Mesenchymal stem cell (in vitro differentiated cells and primary cell): Measurements from ENCODE around the gene PICALM.

Experiments
- DNase-seq: peaks from one replicate; pipeline ENCODE4 v3.0.0-alpha.2; 2013
- H2AFZ ChIP-seq: one replicate; pipeline ENCODE4 v1.6.1; 2013; ENCODE audit warnings: low read depth, mild to moderate bottlenecking, control low read depth, inconsistent platforms, low read length, moderate library complexity
- H2AK5ac ChIP-seq: 2 replicates; pipeline ENCODE4 v1.6.1; 2013; ENCODE audit warnings: low read length, moderate library complexity, mild to moderate bottlenecking, inconsistent platforms; ENCODE audit not compliant: severe bottlenecking
- H2BK120ac ChIP-seq: one replicate; pipeline ENCODE4 v1.6.1; 2013; ENCODE audit warnings: low read depth, mild to moderate bottlenecking, inconsistent platforms, low read length, moderate library complexity
- H2BK12ac ChIP-seq, 2 experiments: one replicate each; pipeline ENCODE4 v1.6.1; 2013; ENCODE audit warnings: inconsistent platforms in 2 of 2, low read length in 2 of 2, mild to moderate bottlenecking in 2 of 2, moderate library complexity in 2 of 2, control low read depth in 1 of 2
- H2BK15ac ChIP-seq: one replicate; pipeline ENCODE4 v1.6.1; 2013; ENCODE audit warnings: mild to moderate bottlenecking, low read depth, inconsistent platforms; ENCODE audit not compliant: poor library complexity, severe bottlenecking
- H2BK5ac ChIP-seq: 2 replicates; pipeline ENCODE4 v1.6.1; 2013; ENCODE audit warnings: low read depth, mild to moderate bottlenecking, low read length, control low read depth, inconsistent platforms; ENCODE audit not compliant: poor library complexity, severe bottlenecking
- H3K14ac ChIP-seq, 2 experiments: one replicate each; pipeline ENCODE4 v1.6.1; 2013; ENCODE audit warnings: inconsistent platforms in 2 of 2, low read length in 2 of 2, control low read depth in 1 of 2, mild to moderate bottlenecking in 1 of 2, moderate library complexity in 1 of 2
- H3K18ac ChIP-seq, 2 experiments: one replicate each; pipeline ENCODE4 v1.6.1; 2013; ENCODE audit warnings: inconsistent platforms in 2 of 2, low read length in 2 of 2, control low read depth in 1 of 2, low read depth in 1 of 2, mild to moderate bottlenecking in 1 of 2
- H3K23ac ChIP-seq, 2 experiments: one replicate each; pipeline ENCODE4 v1.6.1; 2013; ENCODE audit warnings: inconsistent platforms in 2 of 2, low read length in 2 of 2, mild to moderate bottlenecking in 2 of 2, moderate library complexity in 2 of 2, control low read depth in 1 of 2
- H3K27ac ChIP-seq: 2 replicates; pipeline ENCODE4 v1.5.1; 2013; ENCODE audit warnings: mild to moderate bottlenecking, moderate library complexity, low read length, control low read depth, inconsistent platforms; ENCODE audit not compliant: poor library complexity, severe bottlenecking
- H3K27me3 ChIP-seq, 2 experiments: 2 replicates each; pipeline versions ENCODE4 v1.6.1 to v1.7.0; 2013; ENCODE audit warnings: low read length in 2 of 2, mild to moderate bottlenecking in 2 of 2, moderate library complexity in 2 of 2, control low read depth in 1 of 2, inconsistent platforms in 1 of 2; ENCODE audit not compliant: control insufficient read depth in 1 of 2, insufficient read depth in 1 of 2
- H3K36me3 ChIP-seq, 2 experiments: 2 replicates each; pipeline versions ENCODE4 v1.6.1 to v1.7.0; 2013; ENCODE audit warnings: low read length in 2 of 2, control low read depth in 1 of 2, inconsistent platforms in 1 of 2, low read depth in 1 of 2, mild to moderate bottlenecking in 1 of 2; ENCODE audit not compliant: insufficient read depth in 2 of 2, control insufficient read depth in 1 of 2
- H3K4ac ChIP-seq, 2 experiments: one replicate each; pipeline ENCODE4 v1.6.1; 2013; ENCODE audit warnings: inconsistent platforms in 2 of 2, low read length in 2 of 2, mild to moderate bottlenecking in 2 of 2, moderate library complexity in 2 of 2, control low read depth in 1 of 2, low read depth in 1 of 2
- H3K4me1 ChIP-seq: 2 replicates; pipeline ENCODE4 v1.6.1; 2013; ENCODE audit warnings: low read depth, low read length, control low read depth; ENCODE audit not compliant: control insufficient read depth, insufficient read depth
- H3K4me2 ChIP-seq: 2 replicates; pipeline ENCODE4 v1.6.1; 2013; ENCODE audit warnings: low read length, mild to moderate bottlenecking, inconsistent platforms; ENCODE audit not compliant: poor library complexity, severe bottlenecking
- H3K4me3 ChIP-seq, 2 experiments: 2 replicates each; pipeline versions ENCODE4 v1.5.1 to v1.7.0; 2013; ENCODE audit warnings: low read length in 2 of 2, mild to moderate bottlenecking in 2 of 2, control low read depth in 1 of 2, low read depth in 1 of 2; ENCODE audit not compliant: insufficient read depth in 1 of 2
- H3K79me1 ChIP-seq: replicated peaks from 2 replicates; pipeline ENCODE4 v1.6.1; 2013; ENCODE audit warnings: mild to moderate bottlenecking, control low read depth, low read length, inconsistent platforms; ENCODE audit not compliant: poor library complexity, severe bottlenecking
- H3K9ac ChIP-seq: 2 replicates; pipeline ENCODE4 v1.7.0; 2013; ENCODE audit warnings: mild to moderate bottlenecking, low read length, moderate library complexity
- H3K9me3 ChIP-seq: 2 replicates; pipeline ENCODE4 v1.7.0; 2013; ENCODE audit warnings: mild to moderate bottlenecking, low read length; ENCODE audit not compliant: control insufficient read depth
- H4K8ac ChIP-seq: one replicate; pipeline ENCODE4 v1.6.1; 2013; ENCODE audit warnings: inconsistent platforms, mild to moderate bottlenecking, low read length, moderate library complexity
- H4K91ac ChIP-seq: one replicate; pipeline ENCODE4 v1.6.1; 2013; ENCODE audit warnings: mild to moderate bottlenecking, low read length, inconsistent platforms
- WGBS: methylation state at CpG from one replicate; pipeline ENCODE4 v1.1.7; 2013; ENCODE audit warnings: mixed read lengths; 5-methylcytosine and 5-hydroxymethylcytosine counted together

The PICALM gene

DNA sequence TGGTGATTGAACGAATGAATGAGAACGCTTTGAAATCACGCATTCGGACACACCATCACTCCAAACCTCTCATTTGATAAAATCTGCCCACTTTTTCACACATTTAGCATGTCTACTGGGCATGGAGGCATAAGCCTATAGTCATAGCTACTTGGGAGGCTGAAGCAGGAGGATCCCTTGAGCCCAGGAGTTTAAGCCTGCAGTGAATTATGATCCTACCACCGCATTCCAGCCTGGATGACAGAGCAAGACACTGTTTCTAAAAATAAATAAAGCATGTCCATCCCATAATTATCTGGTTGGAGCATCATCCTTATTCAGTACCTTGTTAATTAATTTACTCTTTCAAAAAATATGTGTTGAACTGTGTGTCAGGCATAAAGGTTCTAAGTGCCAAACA lies 3.3 kb upstream of the PICALM start:
- Histone ChIP-seq H3K14ac (no peak overlapping the region), H2AFZ (no peak overlapping the region), H2BK15ac (no peak overlapping the region), H3K4ac (no peak overlapping the region), H3K18ac (no peak overlapping the region), H3K4me3 (no peak overlapping the region), H3K27me3 (no peaks in the 10 kb centered on the region), H3K27ac (no peak overlapping the region), H3K79me1 (no peaks in the 10 kb centered on the region), H3K9ac (peak overlapping the region; percentile 34), H3K9me3 (no peaks in the 10 kb centered on the region), H3K4me2 (no peak overlapping the region), H2BK12ac (no peak overlapping the region), H3K36me3 (no peaks in the 10 kb centered on the region), H3K23ac (no peak overlapping the region), H3K4me1 (peaks cover 3% of the 10 kb centered on the region), H2BK120ac (no peak overlapping the region), H2BK5ac (no peak overlapping the region), H4K91ac (no peak overlapping the region), H2AK5ac (no peak overlapping the region), H4K8ac (no peak overlapping the region)
- WGBS: 90% methylated on average over 4 of the region's 5 CpGs
- no peak for DNase-seq

DNA sequence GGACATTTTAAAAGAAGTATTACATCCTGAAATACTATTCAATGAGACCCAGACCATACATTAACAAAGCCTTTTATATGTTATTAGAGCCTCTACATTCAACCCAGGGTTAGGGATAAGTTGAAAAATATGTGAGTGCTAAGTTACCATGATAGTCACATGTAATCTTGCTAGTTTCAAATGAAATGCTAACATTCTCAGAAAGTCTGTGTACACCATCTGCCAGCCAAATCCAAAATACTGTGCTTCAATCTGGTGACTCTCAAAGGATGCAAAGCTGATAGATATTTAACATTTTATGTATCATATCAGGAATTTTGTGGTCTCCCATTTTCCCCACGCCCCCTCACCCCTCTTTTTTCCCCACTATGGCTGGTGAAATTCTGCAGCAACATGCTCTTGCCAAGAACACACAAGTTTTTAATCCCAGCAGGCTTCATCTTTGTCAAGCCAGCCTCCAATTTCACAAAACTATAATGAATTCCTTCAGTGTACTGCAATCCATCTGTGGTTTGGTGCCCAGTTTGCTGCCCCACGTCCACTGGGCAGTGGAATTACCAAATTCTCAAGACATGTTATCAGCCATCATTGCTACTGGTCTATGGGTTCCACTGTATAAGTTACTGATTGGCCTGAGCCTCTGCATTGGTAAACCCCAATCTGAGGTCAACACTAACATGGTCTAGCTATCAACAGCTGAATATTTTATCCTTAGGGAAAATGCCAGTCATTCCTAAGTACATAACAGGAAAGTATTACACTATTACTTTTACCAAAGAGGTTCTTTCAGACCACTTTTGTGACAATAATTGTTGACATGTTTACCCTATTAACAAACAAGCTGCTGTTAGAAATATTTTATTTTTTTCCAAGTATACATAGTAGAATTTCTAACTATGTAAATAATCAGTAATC lies 1.5 kb upstream of the PICALM start:
- H4K91ac ChIP-seq: peak overlapping the region; percentile 43
- peak overlapping the region; percentile 98 for H3K9ac ChIP-seq
- peak overlapping the region; percentile 6 to 84 for H3K4ac ChIP-seq
- peak overlapping the region; percentile 86 for H4K8ac ChIP-seq
- peak overlapping the region; percentile 100 for H3K27ac ChIP-seq
- peak overlapping the region; percentile 16 to 71 for H2BK12ac ChIP-seq
- WGBS: 82% methylated on average over 2 of the region's 2 CpGs
- H3K79me1 ChIP-seq: no peaks in the 10 kb centered on the region
- no peak overlapping the region for H3K14ac ChIP-seq
- no peak overlapping the region for H3K4me2 ChIP-seq
- no peak overlapping the region for H3K23ac ChIP-seq
- H3K4me1 ChIP-seq: peaks cover 3% of the 10 kb centered on the region
- DNase-seq: no peak
- peak overlapping the region in 1 of 2 experiments; percentile 73 for H3K4me3 ChIP-seq
- peak overlapping the region; percentile 25 for H2AK5ac ChIP-seq
- peak overlapping the region; percentile 87 for H2BK15ac ChIP-seq
- peak overlapping the region; percentile 64 for H2BK120ac ChIP-seq
- peak overlapping the region; percentile 39 for H2BK5ac ChIP-seq
- H2AFZ ChIP-seq: no peak overlapping the region
- H3K36me3 ChIP-seq: no peaks in the 10 kb centered on the region
- H3K9me3 ChIP-seq: no peaks in the 10 kb centered on the region
- H3K18ac ChIP-seq: peak overlapping the region; percentile 5 to 83
- H3K27me3 ChIP-seq: no peaks in the 10 kb centered on the region

GRCh38 chr11:86069408-86070101 lies 671 bp upstream of the PICALM start:
- under 1% methylated on average over 10 of the region's 14 CpGs for whole genome bisulfite sequencing
- no peak overlapping the region for H3K23ac ChIP-seq

More at GRCh38 chr11:86069408-86070101, 671 bp upstream of the PICALM start:
- Histone ChIP-seq H3K4ac (peak overlapping the region; percentile 79 to 85), H2BK120ac (peak overlapping the region; percentile 97), H2AFZ (peak overlapping the region; percentile 53), H3K9me3 (no peaks in the 10 kb centered on the region), H3K4me2 (peak overlapping the region; percentile 67), H2AK5ac (peak overlapping the region; percentile 95), H3K79me1 (no peaks in the 10 kb centered on the region), H3K36me3 (no peaks in the 10 kb centered on the region), H4K91ac (peak overlapping the region; percentile 90), H3K14ac (no peak overlapping the region), H2BK15ac (peak overlapping the region; percentile 44), H3K27ac (peak overlapping the region; percentile 100), H4K8ac (peak overlapping the region; percentile 81), H3K4me1 (peaks cover 4% of the 10 kb centered on the region), H3K9ac (peak overlapping the region; percentile 98), H3K27me3 (no peaks in the 10 kb centered on the region), H2BK12ac (peak overlapping the region; percentile 49 to 83), H2BK5ac (peak overlapping the region; percentile 98), H3K4me3 (peak overlapping the region in 1 of 2 experiments; percentile 73), H3K18ac (peak overlapping the region; percentile 70 to 92)
- DNase-seq: peak; percentile 95
